Measurements from ENCODE around the gene AP3B1.

Gene AP3B1

DNA sequence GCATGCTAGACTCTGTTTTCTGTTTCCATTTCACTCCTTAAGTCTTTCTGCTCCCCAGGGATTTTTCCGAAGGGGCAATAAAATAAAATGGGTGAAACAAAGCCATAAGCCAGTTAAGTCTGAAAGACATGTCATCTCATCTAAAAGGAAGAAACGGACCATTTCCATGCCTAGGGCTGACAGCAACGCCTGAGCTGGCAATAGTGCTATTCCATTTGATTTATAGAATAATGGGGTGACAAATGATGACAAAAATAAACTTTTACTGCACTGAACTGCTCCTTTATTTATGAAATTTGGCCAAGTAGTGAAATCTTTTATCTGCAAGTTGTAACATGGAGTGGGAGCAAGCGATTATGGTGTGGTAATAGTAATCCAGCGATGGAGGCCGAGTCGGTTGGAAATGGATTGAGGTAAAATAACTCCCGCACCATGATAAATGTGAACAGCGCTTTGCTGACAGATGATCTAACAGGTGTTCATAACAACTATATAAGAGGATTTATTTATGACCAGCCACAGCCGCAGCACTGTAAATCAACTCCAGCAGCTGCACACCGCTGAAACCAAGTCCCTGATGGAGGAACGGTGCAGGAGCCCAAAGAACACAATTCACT lies 298.6 kb downstream of the AP3B1 start:
- TF ChIP-seq, protein P1, sequence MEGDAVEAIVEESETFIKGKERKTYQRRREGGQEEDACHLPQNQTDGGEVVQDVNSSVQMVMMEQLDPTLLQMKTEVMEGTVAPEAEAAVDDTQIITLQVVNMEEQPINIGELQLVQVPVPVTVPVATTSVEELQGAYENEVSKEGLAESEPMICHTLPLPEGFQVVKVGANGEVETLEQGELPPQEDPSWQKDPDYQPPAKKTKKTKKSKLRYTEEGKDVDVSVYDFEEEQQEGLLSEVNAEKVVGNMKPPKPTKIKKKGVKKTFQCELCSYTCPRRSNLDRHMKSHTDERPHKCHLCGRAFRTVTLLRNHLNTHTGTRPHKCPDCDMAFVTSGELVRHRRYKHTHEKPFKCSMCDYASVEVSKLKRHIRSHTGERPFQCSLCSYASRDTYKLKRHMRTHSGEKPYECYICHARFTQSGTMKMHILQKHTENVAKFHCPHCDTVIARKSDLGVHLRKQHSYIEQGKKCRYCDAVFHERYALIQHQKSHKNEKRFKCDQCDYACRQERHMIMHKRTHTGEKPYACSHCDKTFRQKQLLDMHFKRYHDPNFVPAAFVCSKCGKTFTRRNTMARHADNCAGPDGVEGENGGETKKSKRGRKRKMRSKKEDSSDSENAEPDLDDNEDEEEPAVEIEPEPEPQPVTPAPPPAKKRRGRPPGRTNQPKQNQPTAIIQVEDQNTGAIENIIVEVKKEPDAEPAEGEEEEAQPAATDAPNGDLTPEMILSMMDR (IDR thresholded peaks at IDR 0.05; ENCODE audit: insufficient read depth, low read length): no peak
- no peak for TF ChIP-seq GABPA (IDR thresholded peaks at IDR 0.05; ENCODE audit: low read depth)
- TF ChIP-seq, protein P2, sequence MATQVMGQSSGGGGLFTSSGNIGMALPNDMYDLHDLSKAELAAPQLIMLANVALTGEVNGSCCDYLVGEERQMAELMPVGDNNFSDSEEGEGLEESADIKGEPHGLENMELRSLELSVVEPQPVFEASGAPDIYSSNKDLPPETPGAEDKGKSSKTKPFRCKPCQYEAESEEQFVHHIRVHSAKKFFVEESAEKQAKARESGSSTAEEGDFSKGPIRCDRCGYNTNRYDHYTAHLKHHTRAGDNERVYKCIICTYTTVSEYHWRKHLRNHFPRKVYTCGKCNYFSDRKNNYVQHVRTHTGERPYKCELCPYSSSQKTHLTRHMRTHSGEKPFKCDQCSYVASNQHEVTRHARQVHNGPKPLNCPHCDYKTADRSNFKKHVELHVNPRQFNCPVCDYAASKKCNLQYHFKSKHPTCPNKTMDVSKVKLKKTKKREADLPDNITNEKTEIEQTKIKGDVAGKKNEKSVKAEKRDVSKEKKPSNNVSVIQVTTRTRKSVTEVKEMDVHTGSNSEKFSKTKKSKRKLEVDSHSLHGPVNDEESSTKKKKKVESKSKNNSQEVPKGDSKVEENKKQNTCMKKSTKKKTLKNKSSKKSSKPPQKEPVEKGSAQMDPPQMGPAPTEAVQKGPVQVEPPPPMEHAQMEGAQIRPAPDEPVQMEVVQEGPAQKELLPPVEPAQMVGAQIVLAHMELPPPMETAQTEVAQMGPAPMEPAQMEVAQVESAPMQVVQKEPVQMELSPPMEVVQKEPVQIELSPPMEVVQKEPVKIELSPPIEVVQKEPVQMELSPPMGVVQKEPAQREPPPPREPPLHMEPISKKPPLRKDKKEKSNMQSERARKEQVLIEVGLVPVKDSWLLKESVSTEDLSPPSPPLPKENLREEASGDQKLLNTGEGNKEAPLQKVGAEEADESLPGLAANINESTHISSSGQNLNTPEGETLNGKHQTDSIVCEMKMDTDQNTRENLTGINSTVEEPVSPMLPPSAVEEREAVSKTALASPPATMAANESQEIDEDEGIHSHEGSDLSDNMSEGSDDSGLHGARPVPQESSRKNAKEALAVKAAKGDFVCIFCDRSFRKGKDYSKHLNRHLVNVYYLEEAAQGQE (IDR thresholded peaks at IDR 0.05; ENCODE audit: insufficient replicate concordance, low read depth): no peak
- no peak for TF ChIP-seq POLR2AphosphoS5 (IDR thresholded peaks at IDR 0.05; ENCODE audit: low read depth)
- no peak for TF ChIP-seq SPI1 (IDR thresholded peaks at IDR 0.05; ENCODE audit: borderline replicate concordance, low read depth)

DNA sequence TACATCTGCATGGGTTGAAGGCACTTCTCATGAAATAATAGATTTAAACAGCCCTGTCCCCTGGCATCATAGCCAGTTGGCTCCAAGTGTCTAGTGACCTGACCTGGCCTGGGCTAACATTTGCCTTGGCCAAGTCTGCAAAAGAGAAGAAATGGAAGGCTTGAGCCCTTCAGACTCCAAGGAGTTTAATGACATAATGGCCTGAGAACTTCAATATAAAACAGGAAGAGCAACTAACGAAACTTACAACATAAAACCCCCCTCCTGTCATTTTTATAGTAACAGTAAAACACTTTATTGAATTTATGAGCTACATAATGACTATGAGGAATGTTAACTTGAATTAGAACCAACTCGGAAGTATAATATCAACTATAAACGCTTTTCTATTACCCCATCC lies 299.6 kb downstream of the AP3B1 start:
- H3K27me3 ChIP-seq (ENCODE audit: insufficient read depth, poor library complexity, severe bottlenecking): no peaks in the 10 kb centered on the region
- DNase-seq (ENCODE audit: low read depth in 1 of 2, low spot score in 1 of 2): no peak
- no peak overlapping the region for H3K4me3 ChIP-seq (replicated peaks; ENCODE audit: insufficient read depth, low read length)
- TF ChIP-seq, protein P1 (IDR thresholded peaks at IDR 0.05; ENCODE audit: insufficient read depth, low read length): no peak
- TF ChIP-seq, protein P2 (IDR thresholded peaks at IDR 0.05; ENCODE audit: insufficient replicate concordance, low read depth): no peak
- TF ChIP-seq GABPA (IDR thresholded peaks at IDR 0.05; ENCODE audit: low read depth): no peak
- TF ChIP-seq SPI1 (IDR thresholded peaks at IDR 0.05; ENCODE audit: borderline replicate concordance, low read depth): no peak
- TF ChIP-seq POLR2AphosphoS5 (IDR thresholded peaks at IDR 0.05; ENCODE audit: low read depth): no peak
- no peak overlapping the region for H3K27ac ChIP-seq (replicated peaks)

More for the DNA sequence above, 298.6 kb downstream of the AP3B1 start:
- Histone ChIP-seq H3K27ac (replicated peaks) (no peak overlapping the region), H3K4me3 (replicated peaks; ENCODE audit: insufficient read depth, low read length) (no peak overlapping the region), H3K27me3 (ENCODE audit: insufficient read depth, poor library complexity, severe bottlenecking) (no peaks in the 10 kb centered on the region)
- DNase-seq (ENCODE audit: low read depth in 1 of 2, low spot score in 1 of 2): no peak

DNA sequence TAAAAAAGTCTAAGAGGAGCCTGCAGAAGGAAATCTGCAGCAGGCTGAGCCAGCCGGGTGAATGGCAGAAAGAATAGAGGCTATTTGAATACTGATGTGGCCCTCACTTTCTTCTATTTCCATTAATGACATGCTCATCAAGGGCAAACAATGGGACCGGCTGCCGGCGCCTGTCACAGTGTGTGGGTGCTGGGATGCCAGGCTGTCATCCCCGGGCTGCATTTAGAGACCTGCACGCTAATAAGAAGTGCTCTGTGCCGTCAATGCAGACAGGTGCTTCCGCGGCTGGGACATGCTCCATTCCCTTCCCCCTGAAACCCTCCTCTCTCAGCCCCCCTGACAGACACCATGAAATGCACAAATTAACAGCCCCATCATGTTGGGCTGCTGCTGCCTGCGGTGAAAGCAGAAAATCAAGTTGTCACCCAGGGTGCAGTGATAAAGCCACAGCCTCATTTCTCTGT lies 300.6 kb downstream of the AP3B1 start:
- no peak overlapping the region for H3K4me3 ChIP-seq (replicated peaks; ENCODE audit: insufficient read depth, low read length)
- H3K27ac ChIP-seq (replicated peaks): no peak overlapping the region
- no peak for DNase-seq (ENCODE audit: low read depth in 1 of 2, low spot score in 1 of 2)
- no peak for TF ChIP-seq SPI1 (IDR thresholded peaks at IDR 0.05; ENCODE audit: borderline replicate concordance, low read depth)
- no peak for TF ChIP-seq POLR2AphosphoS5 (IDR thresholded peaks at IDR 0.05; ENCODE audit: low read depth)
- TF ChIP-seq GABPA (IDR thresholded peaks at IDR 0.05; ENCODE audit: low read depth): no peak
- TF ChIP-seq, protein P1 (IDR thresholded peaks at IDR 0.05; ENCODE audit: insufficient read depth, low read length): no peak
- TF ChIP-seq, protein P2 (IDR thresholded peaks at IDR 0.05; ENCODE audit: insufficient replicate concordance, low read depth): no peak
- no peaks in the 10 kb centered on the region for H3K27me3 ChIP-seq (ENCODE audit: insufficient read depth, poor library complexity, severe bottlenecking)
